GM23338 (cell line): ENCODE measurements around the gene FAM209A. TPM values are rescaled to one million over a fixed set of nuclear protein-coding genes. Genes with fewer than 3 reads are reported as not detected.

Source experiments
- ATAC-seq: fragments of 200-7000 bp; cut with Tn5 transposase; 3 replicates; pipeline ENCODE4 v1.9.1; 2020
- DNase-seq: peaks from one replicate; pipeline ENCODE4 v3.0.0-alpha.2; 2015; ENCODE audit warnings: low spot score
- H2AFZ ChIP-seq: fragments of 200-600 bp; sonication (generic); 2 replicates; pipeline ENCODE4 v1.8.0; 2016; ENCODE audit warnings: antibody characterized with exemption, mild to moderate bottlenecking, moderate library complexity
- H3F3A ChIP-seq: fragments of 200-600 bp; sonication (generic); replicated peaks from 2 replicates; pipeline ENCODE4 v1.8.0; 2017; ENCODE audit warnings: antibody characterized with exemption, mixed run types, low read depth
- H3K27ac ChIP-seq: fragments of 200-600 bp; sonication (generic); 2 replicates; pipeline ENCODE4 v1.6.1; 2016; ENCODE audit warnings: low read depth
- H3K27me3 ChIP-seq: fragments of 200-600 bp; sonication (generic); 2 replicates; pipeline ENCODE4 v1.8.0; 2016; ENCODE audit warnings: mild to moderate bottlenecking, mixed run types, moderate library complexity; ENCODE audit not compliant: insufficient read depth
- H3K36me3 ChIP-seq: fragments of 200-600 bp; sonication (generic); 2 replicates; pipeline ENCODE4 v1.8.0; 2016; ENCODE audit warnings: mild to moderate bottlenecking; ENCODE audit not compliant: insufficient read depth
- H3K4me1 ChIP-seq: fragments of 200-600 bp; sonication (generic); 2 replicates; pipeline ENCODE4 v1.8.0; 2016; ENCODE audit warnings: mild to moderate bottlenecking, moderate library complexity; ENCODE audit not compliant: insufficient read depth
- H3K4me2 ChIP-seq: fragments of 200-600 bp; sonication (generic); 2 replicates; pipeline ENCODE4 v1.7.1; 2017; ENCODE audit warnings: mixed run types
- H3K4me3 ChIP-seq: fragments of 200-600 bp; sonication (generic); 2 replicates; pipeline ENCODE4 v1.6.1; 2016; ENCODE audit warnings: mixed run types
- H3K79me2 ChIP-seq: fragments of 200-600 bp; sonication (generic); replicated peaks from 2 replicates; pipeline ENCODE4 v1.8.0; 2017; ENCODE audit warnings: mild to moderate bottlenecking; ENCODE audit not compliant: insufficient read depth
- H3K9me2 ChIP-seq: fragments of 200-600 bp; sonication (generic); 2 replicates; pipeline ENCODE4 v1.8.0; 2017; ENCODE audit not compliant: insufficient read depth
- H4K20me1 ChIP-seq: fragments of 200-600 bp; sonication (generic); replicated peaks from 2 replicates; pipeline ENCODE4 v1.8.0; 2017; ENCODE audit warnings: mild to moderate bottlenecking; ENCODE audit not compliant: insufficient read depth
- H3K27ac Mint-ChIP-seq: 2 replicates; pipeline ENCODE4 v1.8.0; 2020; ENCODE audit warnings: inconsistent platforms, mild to moderate bottlenecking, moderate library complexity, mixed read lengths
- H3K27me3 Mint-ChIP-seq: 3 replicates; pipeline ENCODE4 v1.8.0; 2022; ENCODE audit warnings: low read depth, mild to moderate bottlenecking, moderate library complexity, mixed read lengths, inconsistent platforms; ENCODE audit not compliant: insufficient read depth, poor library complexity
- H3K36me3 Mint-ChIP-seq: 3 replicates; pipeline ENCODE4 v1.8.0; 2021; ENCODE audit warnings: low read depth, mild to moderate bottlenecking, inconsistent platforms, moderate library complexity, mixed read lengths
- H3K4me1 Mint-ChIP-seq: 3 replicates; pipeline ENCODE4 v1.8.0; 2020; ENCODE audit warnings: mild to moderate bottlenecking, inconsistent platforms, mixed read lengths
- H3K4me3 Mint-ChIP-seq: 3 replicates; pipeline ENCODE4 v1.8.0; 2021; ENCODE audit warnings: moderate library complexity, mild to moderate bottlenecking, inconsistent platforms, mixed read lengths
- H3K9me3 Mint-ChIP-seq: 3 replicates; pipeline ENCODE4 v1.8.0; 2020; ENCODE audit warnings: moderate library complexity, mild to moderate bottlenecking, inconsistent platforms, mixed read lengths
- CREB1 ChIP-seq: fragments of 250-450 bp; sonication (Bioruptor Pico); IDR thresholded peaks from 2 replicates; pipeline ENCODE4 v1.5.0; 2020; ENCODE audit warnings: low read depth, mild to moderate bottlenecking, moderate library complexity
- EZH2 ChIP-seq: fragments of 200-600 bp; sonication (generic); IDR thresholded peaks from one replicate; pipeline ENCODE4 v1.8.0; 2017; ENCODE audit warnings: antibody characterized with exemption, mild to moderate bottlenecking, low read depth; ENCODE audit not compliant: unreplicated experiment
- EZH2phosphoT487 ChIP-seq: fragments of 200-600 bp; sonication (generic); IDR thresholded peaks from one replicate; pipeline ENCODE4 v1.8.1; 2018; ENCODE audit warnings: antibody characterized with exemption; ENCODE audit not compliant: unreplicated experiment
- NANOG ChIP-seq: IDR thresholded peaks from 2 replicates; pipeline ENCODE4 v1.6.1; 2016; ENCODE audit warnings: antibody characterized with exemption, borderline replicate concordance
- POLR2AphosphoS5 ChIP-seq: IDR thresholded peaks from 2 replicates; pipeline ENCODE4 v1.6.1; 2016; ENCODE audit warnings: antibody characterized with exemption, low read depth
- STAT1 ChIP-seq: IDR thresholded peaks from one replicate; pipeline ENCODE4 v1.6.1; 2016; ENCODE audit warnings: antibody characterized with exemption; ENCODE audit not compliant: unreplicated experiment
- ZNF114 ChIP-seq: fragments of 250-450 bp; sonication (Bioruptor Pico); IDR thresholded peaks from 2 replicates; pipeline ENCODE4 v1.5.0; 2020; ENCODE audit warnings: mild to moderate bottlenecking, moderate library complexity
- ZNF331 ChIP-seq: fragments of 250-450 bp; sonication (Bioruptor Pico); IDR thresholded peaks from 2 replicates; pipeline ENCODE4 v1.5.0; 2020; ENCODE audit warnings: low read depth, mild to moderate bottlenecking, moderate library complexity
- polyA plus RNA-seq: library from polyadenylated mRNA; unstranded; fragments of >200 nt; fragmentation: Nextera tagmentation; extraction: Ambion mirVana; gene quantifications from 2 replicates; pipeline ENCODE4 v1.2.1, GENCODE V29; 2016
- total RNA-seq: library from RNA; depleted of rRNA; stranded (reverse); fragments of >200 nt; shearing (Covaris generic); gene quantifications from 2 replicates; pipeline ENCODE4 v1.2.3, GENCODE V29; 2014
- TF ChIP-seq, protein P1 (sequence below): IDR thresholded peaks from one replicate; pipeline ENCODE4 v1.6.1; 2018; ENCODE audit warnings: antibody characterized with exemption; ENCODE audit not compliant: unreplicated experiment
- TF ChIP-seq, protein P2 (sequence below), 2 experiments: fragments of 200-600 bp in 1 of 2; sonication (generic) in 1 of 2; conservative IDR thresholded peaks; 2 replicates each; pipeline versions ENCODE4 v1.5.1 to v1.6.1; 2016 to 2017; ENCODE audit warnings: antibody characterized with exemption in 2 of 2, low read depth in 2 of 2, mild to moderate bottlenecking in 2 of 2, moderate library complexity in 1 of 2
- TF ChIP-seq, protein P3 (sequence below): IDR thresholded peaks from 2 replicates; pipeline ENCODE4 v1.6.1; 2016; ENCODE audit warnings: antibody characterized with exemption

The FAM209A gene
- total and polyA plus RNA-seq, 2 experiments from 2014 or later, result not detected

DNA sequence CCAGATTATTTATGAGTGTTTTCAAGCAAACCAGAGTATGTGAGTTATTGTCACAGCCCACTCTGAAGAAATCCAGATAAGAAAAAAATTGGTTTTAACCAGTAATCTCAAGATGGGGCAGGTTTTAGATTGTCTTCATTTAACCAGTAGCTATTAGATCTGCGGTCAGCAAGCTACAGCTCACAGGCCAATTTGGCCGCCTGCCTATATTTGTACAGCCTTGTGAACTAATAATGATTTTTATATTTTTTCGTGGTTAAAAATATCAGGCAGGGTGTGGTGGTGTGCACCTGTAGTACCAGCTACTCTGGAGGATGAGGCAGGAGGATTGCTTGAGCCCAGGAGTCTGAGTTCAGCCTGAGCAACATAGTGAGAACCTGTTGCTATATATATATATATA, 13.5 kb downstream of the FAM209A start (continued):
- TF ChIP-seq NANOG, result no peak
- TF ChIP-seq ZNF331 (CRISPR knock-in tag), result no peak
- no peak for TF ChIP-seq STAT1

DNA sequence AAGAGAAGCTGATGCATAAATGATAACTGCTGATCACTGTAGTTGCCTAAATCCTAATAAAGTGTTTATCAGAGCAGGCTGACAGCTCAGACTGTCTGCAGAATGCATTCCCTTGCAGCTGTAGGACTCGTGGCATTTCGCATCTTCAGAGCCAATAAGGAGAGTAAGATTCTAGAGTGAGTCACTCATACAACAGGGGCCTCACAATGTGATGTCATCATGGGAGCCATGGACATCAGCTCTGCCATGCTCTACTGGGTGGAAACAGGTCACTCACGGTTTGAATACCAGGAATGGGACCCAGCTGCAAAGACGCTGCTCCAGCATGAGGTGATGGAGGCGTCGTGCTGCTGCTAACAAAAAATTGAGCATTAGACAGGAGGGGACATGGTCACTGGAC, 15.9 kb downstream of the FAM209A start:
- Histone ChIP-seq H4K20me1 (no peaks in the 10 kb centered on the region), H3K27ac (no peak overlapping the region), H3K9me2 (no peaks in the 10 kb centered on the region), H3K79me2 (no peaks in the 10 kb centered on the region), H3K4me1 (no peaks in the 10 kb centered on the region), H3K36me3 (no peaks in the 10 kb centered on the region), H3K27me3 (no peaks in the 10 kb centered on the region), H3K4me3 (no peak overlapping the region), H3K4me2 (no peak overlapping the region), H2AFZ (no peak overlapping the region), H3F3A (no peaks in the 10 kb centered on the region)
- no peak for DNase-seq
- Mint-ChIP-seq H3K27ac (no peak overlapping the region), H3K4me3 (no peak overlapping the region), H3K9me3 (no peaks in the 10 kb centered on the region), H3K4me1 (no peaks in the 10 kb centered on the region), H3K36me3 (no peaks in the 10 kb centered on the region), H3K27me3 (no peaks in the 10 kb centered on the region)
- TF ChIP-seq EZH2 (no peak), CREB1 (CRISPR knock-in tag) (no peak)
- no peak for ATAC-seq

DNA sequence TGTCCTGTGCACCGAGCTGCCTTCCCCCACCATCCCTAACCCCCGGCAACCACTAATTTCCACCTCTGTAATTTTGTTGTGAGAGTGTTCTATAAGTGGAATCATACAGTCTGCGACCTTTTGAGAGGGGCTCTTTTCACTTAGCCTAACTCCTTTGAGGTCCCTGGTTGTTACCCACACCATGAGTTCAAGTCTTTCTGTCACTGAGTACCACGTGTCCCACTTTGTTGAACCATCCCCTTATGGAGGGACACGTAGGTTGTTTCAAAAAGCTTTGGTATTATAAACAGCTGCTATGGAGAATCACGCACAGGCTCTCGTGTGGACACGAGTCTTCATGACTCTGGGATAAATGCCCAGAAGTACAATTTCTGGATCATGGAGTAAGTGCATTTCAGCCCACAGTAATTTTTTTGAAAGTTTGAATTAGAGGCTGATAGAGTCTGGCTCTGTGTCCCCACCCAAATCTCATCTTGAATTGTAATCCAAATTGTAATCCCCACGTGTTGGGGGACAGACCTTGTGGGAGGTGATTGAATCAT, 18.0 kb downstream of the FAM209A start:
- H3K36me3 ChIP-seq, result no peaks in the 10 kb centered on the region
- no peak overlapping the region for H2AFZ ChIP-seq
- no peak for ATAC-seq
- no peak for DNase-seq
- Mint-ChIP-seq H3K4me3 (no peak overlapping the region), H3K4me1 (no peaks in the 10 kb centered on the region), H3K27ac (no peak overlapping the region), H3K27me3 (no peaks in the 10 kb centered on the region), H3K36me3 (no peaks in the 10 kb centered on the region), H3K9me3 (no peaks in the 10 kb centered on the region)
- no peak overlapping the region for H3K4me2 ChIP-seq
- H3K4me3 ChIP-seq, result no peak overlapping the region
- no peak overlapping the region for H3K27ac ChIP-seq
- no peaks in the 10 kb centered on the region for H4K20me1 ChIP-seq
- no peaks in the 10 kb centered on the region for H3K27me3 ChIP-seq
- no peaks in the 10 kb centered on the region for H3F3A ChIP-seq
- H3K79me2 ChIP-seq, result no peaks in the 10 kb centered on the region
- no peaks in the 10 kb centered on the region for H3K9me2 ChIP-seq
- no peaks in the 10 kb centered on the region for H3K4me1 ChIP-seq
- TF ChIP-seq CREB1 (CRISPR knock-in tag), result no peak
- TF ChIP-seq, protein P1, sequence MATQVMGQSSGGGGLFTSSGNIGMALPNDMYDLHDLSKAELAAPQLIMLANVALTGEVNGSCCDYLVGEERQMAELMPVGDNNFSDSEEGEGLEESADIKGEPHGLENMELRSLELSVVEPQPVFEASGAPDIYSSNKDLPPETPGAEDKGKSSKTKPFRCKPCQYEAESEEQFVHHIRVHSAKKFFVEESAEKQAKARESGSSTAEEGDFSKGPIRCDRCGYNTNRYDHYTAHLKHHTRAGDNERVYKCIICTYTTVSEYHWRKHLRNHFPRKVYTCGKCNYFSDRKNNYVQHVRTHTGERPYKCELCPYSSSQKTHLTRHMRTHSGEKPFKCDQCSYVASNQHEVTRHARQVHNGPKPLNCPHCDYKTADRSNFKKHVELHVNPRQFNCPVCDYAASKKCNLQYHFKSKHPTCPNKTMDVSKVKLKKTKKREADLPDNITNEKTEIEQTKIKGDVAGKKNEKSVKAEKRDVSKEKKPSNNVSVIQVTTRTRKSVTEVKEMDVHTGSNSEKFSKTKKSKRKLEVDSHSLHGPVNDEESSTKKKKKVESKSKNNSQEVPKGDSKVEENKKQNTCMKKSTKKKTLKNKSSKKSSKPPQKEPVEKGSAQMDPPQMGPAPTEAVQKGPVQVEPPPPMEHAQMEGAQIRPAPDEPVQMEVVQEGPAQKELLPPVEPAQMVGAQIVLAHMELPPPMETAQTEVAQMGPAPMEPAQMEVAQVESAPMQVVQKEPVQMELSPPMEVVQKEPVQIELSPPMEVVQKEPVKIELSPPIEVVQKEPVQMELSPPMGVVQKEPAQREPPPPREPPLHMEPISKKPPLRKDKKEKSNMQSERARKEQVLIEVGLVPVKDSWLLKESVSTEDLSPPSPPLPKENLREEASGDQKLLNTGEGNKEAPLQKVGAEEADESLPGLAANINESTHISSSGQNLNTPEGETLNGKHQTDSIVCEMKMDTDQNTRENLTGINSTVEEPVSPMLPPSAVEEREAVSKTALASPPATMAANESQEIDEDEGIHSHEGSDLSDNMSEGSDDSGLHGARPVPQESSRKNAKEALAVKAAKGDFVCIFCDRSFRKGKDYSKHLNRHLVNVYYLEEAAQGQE, result no peak
- TF ChIP-seq POLR2AphosphoS5, result no peak
- TF ChIP-seq STAT1, result no peak
- TF ChIP-seq, protein P2, sequence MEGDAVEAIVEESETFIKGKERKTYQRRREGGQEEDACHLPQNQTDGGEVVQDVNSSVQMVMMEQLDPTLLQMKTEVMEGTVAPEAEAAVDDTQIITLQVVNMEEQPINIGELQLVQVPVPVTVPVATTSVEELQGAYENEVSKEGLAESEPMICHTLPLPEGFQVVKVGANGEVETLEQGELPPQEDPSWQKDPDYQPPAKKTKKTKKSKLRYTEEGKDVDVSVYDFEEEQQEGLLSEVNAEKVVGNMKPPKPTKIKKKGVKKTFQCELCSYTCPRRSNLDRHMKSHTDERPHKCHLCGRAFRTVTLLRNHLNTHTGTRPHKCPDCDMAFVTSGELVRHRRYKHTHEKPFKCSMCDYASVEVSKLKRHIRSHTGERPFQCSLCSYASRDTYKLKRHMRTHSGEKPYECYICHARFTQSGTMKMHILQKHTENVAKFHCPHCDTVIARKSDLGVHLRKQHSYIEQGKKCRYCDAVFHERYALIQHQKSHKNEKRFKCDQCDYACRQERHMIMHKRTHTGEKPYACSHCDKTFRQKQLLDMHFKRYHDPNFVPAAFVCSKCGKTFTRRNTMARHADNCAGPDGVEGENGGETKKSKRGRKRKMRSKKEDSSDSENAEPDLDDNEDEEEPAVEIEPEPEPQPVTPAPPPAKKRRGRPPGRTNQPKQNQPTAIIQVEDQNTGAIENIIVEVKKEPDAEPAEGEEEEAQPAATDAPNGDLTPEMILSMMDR (conservative IDR thresholded peaks at IDR 0.05; ENCODE audit: low read depth in 2 of 2), result no peak
- no peak for TF ChIP-seq ZNF114 (CRISPR knock-in tag)
- no peak for TF ChIP-seq ZNF331 (CRISPR knock-in tag)
- no peak for TF ChIP-seq EZH2
- TF ChIP-seq NANOG, result no peak
- TF ChIP-seq EZH2phosphoT487, result no peak
- TF ChIP-seq, protein P3, sequence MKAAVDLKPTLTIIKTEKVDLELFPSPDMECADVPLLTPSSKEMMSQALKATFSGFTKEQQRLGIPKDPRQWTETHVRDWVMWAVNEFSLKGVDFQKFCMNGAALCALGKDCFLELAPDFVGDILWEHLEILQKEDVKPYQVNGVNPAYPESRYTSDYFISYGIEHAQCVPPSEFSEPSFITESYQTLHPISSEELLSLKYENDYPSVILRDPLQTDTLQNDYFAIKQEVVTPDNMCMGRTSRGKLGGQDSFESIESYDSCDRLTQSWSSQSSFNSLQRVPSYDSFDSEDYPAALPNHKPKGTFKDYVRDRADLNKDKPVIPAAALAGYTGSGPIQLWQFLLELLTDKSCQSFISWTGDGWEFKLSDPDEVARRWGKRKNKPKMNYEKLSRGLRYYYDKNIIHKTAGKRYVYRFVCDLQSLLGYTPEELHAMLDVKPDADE, result no peak
